HG03378 (cell line): ENCODE results near the gene KCNH8.

ENCODE experiments used
- ATAC-seq: cut with Tn5 transposase; IDR thresholded peaks from one replicate; pipeline ENCODE4 v1.9.1; 2021; ENCODE audit warnings: mild to moderate bottlenecking, moderate library complexity; ENCODE audit not compliant: unreplicated experiment

KCNH8 gene

DNA sequence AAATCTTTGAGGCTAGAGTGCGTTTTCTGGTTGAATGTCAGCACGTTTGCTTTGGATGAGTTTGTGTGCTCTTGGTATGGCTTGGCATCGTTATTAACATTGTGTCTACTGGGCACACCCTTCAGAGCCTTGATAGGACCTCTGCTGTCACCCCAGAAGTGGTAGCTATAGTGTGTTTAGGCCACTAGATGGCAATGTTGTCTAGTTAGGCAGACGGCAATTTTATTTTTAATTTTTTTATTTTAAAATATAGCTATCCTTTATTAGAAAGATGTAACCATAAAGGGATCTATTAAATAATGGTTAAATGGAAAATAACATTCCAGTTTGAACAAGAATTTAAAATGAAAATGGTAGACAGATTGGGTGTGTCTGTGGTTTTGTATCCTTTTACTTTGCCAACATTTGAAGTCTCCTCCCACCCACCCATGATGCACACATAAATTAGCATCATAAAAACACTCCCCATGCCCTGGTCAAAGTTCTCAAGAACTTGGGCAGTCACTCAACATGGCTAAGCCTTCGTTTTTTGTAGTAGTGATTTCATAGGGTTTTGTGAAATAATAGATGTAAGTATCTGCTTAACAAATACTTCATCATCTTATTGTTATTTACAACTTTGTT, 200.7 kb downstream of the KCNH8 start:
- peak; percentile 75 for ATAC-seq

GRCh38 chr3:19357947-19358346, 209.6 kb downstream of the KCNH8 start:
- no peak for ATAC-seq

DNA sequence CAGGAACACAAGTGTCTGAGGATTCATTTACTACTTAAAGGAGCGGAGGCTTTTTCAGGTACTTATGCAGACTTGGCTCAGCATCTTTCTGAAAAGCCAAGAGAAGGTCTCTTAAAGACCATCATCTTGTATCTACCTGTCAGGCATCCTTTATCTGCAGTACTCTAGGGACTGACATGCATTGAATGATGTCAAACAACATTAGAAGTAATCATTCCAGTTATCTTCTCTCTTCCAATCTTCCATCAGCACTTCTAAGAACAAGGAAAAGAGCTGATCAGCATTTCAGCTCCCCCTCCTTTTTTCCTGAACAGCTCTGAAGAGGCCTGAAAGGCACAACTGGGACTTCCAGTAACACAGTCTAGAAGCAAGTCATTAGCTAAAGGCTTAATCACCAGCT, 214.8 kb downstream of the KCNH8 start:
- no peak for ATAC-seq

DNA sequence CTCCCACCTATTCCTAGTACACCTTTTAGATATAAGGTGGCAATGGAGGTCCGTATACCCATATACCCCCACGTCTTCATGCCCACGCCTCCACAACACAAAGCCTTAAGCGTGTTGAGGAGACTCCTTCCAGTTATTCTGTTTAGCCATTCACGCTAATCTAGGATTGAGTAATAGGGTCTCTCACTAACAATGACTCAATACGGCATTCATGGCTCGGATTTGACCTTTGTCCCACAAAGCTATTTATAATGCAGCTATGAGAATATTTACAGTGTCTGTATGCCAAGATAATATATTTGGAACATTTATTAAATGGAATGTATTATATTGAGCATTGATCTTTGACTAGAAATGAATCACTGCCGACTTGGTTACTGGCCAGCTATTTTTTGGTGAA, 215.8 kb downstream of the KCNH8 start:
- ATAC-seq = no peak

DNA sequence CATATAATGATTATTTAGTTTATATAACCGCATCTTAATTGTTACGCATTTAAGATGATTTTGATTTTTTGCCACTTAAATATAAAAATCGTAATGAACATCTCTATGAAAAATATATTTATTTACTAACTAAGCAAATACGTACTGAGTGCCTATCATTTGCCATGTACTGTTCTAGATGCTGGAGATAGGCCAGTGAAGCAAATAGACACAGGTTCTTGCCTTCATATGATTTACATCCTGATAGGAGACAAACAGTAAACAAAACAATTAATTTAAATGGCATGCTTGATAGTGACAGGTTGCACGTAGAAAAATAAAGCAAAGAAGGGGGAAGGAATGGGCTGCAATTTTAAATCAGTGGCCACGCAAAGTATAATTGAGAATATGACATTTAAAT, 217.2 kb downstream of the KCNH8 start:
- ATAC-seq = no peak

GRCh38 chr3:19384868-19385267, 236.6 kb downstream of the KCNH8 start:
- no peak for ATAC-seq

DNA sequence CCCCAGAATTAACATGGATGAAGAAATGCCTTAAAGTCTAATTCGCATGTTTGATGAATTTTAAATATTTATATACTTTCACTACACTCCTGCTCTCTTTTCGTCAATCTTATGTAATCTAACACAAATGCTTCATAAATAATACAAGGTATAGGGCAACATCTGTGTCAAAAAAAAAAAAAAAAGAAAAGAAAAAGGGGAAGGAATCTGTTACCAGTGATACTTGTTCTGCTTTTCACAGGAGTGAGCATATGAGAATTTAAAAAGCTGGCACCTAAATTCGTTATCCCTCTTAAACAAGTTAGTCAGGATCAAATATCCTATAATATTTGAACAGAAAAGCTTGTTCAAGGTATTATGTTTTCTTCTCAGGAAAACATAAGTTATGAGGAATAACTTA, 243.8 kb downstream of the KCNH8 start:
- ATAC-seq = no peak

DNA sequence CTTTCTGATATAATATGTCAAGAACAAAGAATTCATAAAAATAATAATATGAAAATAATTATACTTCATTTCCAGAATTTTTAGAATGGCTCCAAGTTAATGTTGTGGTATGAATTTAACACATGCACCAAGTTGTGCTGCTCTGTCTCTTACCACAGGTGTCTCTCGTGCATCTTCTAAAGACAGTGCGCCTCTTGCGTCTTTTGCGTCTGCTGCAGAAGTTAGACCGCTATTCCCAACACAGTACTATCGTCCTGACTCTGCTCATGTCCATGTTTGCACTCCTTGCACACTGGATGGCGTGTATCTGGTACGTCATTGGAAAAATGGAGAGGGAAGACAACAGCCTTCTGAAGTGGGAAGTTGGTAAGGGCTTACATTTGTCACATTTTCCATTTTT, 246.6 kb downstream of the KCNH8 start:
- no peak for ATAC-seq

- no peak for ATAC-seq
Observed at GRCh38 chr3:19396726-19397125, 248.4 kb downstream of the KCNH8 start.

GRCh38 chr3:19399356-19399755, 251.0 kb downstream of the KCNH8 start:
- ATAC-seq = no peak

DNA sequence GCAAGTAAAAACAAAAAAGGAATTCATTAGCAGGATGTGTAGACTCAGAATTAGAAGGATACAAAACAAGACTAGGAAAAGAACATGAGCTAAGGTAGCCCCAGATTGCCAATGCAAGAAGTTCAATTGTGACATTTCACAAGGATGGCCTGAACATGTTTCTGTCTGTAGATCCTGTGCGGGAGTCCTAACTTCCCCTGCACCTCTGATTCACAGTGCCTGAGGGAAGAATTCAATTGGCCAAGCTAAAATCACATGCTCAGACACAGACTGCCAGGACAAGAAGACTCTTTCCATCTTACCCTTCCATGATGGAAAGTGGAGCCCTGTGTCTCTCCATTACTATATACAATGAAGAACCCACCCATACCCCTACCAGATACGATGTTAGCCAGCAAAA, 251.5 kb downstream of the KCNH8 start:
- no peak for ATAC-seq

DNA sequence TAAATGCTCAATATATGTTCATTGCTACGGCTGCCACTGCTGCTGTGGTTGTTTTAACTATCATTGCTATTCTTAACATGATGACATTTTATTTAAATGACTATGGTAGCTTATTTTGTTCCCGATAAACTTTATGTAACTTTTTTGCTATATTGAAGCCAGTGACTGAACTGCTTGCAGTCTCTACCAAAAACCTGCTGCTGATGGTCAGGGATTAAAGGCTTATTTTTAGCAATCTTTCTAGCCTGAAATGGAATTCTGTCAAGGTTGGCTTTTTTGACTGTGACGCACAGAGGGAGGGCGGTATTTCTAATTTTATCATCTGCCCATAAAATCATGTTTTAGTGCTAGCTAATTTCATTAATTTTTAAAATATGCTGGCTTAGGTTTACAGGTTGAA, 271.8 kb downstream of the KCNH8 start:
- no peak for ATAC-seq

DNA sequence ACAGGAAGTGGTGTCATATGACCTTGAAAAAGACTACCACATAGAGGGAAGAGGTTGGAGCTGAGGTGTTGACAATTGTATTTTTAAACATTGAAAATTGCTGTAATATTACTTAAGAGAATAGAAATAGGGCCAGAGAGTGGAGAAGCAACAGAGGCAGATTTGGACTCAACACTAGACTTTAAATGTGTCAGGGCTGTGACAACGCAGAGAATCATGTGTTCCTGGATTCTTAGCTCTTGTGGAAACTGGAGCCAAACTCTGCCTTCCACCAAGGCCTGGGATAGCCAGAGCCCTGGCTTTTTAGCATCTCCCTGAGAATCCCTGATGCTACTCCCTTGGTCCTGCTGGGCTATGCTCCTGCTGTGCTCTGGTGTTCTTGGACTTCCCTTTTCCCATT, 277.5 kb downstream of the KCNH8 start:
- no peak for ATAC-seq

GRCh38 chr3:19427422-19428149, 279.3 kb downstream of the KCNH8 start:
- no peak for ATAC-seq

DNA sequence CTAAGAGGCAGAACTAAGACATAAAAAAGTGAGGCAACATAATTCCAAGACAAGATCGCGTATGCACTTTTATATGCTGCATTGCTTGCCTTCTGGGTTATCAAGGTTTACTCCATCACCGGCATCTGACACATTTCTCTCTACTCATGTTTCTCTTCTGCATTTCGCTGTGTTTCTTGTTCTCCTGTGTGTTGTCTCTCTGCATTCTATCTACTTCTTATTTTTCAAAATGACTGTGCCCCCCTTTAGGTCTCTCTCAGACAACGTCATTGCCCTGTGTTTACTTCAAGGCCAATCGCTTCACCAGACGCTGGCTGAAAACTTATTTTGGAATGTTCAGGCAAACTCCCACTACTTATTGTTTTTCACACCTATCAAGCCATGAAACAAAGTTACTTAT, 280.4 kb downstream of the KCNH8 start:
- ATAC-seq = no peak

GRCh38 chr3:19432669-19433068, 284.4 kb downstream of the KCNH8 start:
- ATAC-seq = no peak

- no peak for ATAC-seq
Observed at GRCh38 chr3:19436746-19437145, 288.4 kb downstream of the KCNH8 start.

GRCh38 chr3:19439944-19440343, 291.6 kb downstream of the KCNH8 start:
- ATAC-seq = no peak

- ATAC-seq = no peak
Observed at GRCh38 chr3:19446138-19446537, 297.8 kb downstream of the KCNH8 start.

GRCh38 chr3:19446687-19447086, 298.4 kb downstream of the KCNH8 start:
- ATAC-seq = no peak

DNA sequence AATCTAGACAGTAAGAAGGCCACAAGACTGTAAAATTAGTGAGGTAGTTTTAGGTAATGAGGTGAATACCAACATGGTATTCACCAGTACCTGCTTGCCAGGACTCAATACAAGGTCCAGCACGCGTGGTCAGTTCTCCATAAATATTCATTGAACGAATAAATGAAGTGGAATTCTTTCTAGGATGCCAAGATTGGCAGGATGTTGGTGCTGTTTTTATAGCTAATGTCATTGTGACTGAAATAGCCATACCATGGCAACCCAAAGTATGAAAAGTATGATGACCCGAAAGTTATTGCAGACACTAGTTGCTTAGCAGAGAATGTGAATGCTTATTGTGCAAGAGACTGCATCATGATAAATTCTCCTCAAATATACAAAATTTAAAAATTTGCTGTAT, 307.2 kb downstream of the KCNH8 start:
- no peak for ATAC-seq

DNA sequence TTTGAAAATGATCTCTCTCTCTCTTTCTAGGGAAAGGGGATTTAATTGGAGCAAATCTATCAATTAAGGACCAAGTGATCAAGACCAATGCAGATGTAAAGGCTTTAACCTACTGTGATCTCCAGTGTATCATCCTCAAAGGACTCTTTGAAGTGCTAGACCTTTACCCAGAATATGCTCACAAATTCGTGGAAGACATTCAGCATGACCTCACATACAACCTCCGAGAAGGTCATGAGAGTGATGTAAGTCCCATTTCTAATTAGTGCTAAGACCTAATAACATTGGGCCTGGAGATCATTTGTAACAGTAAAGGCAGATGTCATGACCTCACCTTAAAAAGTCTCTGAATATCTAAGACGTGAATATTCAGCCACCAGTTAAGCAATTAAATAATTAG, 308.4 kb downstream of the KCNH8 start:
- no peak for ATAC-seq

DNA sequence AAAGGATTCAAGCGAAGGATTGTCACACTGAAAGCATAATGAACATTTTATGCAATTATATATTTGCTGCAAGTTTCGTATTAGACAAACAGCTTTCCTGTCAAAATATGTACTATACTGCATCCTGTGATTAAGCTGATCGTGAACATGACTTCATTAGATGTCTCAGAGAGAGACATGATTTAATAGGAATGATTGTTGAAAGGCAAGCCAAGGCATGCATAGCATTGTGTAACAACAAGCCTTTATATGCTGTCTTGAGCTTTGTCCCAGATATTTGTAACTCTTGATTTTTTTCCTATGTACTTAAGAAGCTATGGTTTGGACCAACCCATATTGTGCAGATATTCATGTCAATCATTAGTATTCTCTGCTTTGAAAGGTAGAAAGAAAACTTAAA, 309.1 kb downstream of the KCNH8 start:
- no peak for ATAC-seq
